GM12864 (cell line): ENCODE measurements around the gene LIX1L.
A peak's percentile ranks its signal among the peaks of the same experiment; 100 is the strongest.

Source experiments
- DNase-seq: peaks from one replicate; pipeline ENCODE4 v3.0.0-alpha.2; 2011; ENCODE audit warnings: low read depth
- H3K4me3 ChIP-seq: 2 replicates; pipeline ENCODE4 v1.5.1; 2011; ENCODE audit warnings: mild to moderate bottlenecking, low read depth, low read length, control low read depth
- TF ChIP-seq, protein P1 (sequence below): IDR thresholded peaks from 2 replicates; pipeline ENCODE4 v1.5.1; 2011; ENCODE audit warnings: low read depth, mild to moderate bottlenecking, moderate library complexity, low read length, control low read depth, inconsistent platforms; ENCODE audit errors: missing control alignments

Gene LIX1L

GRCh38 chr1:145885738-145886287 lies 72.0 kb downstream of the LIX1L start, which contains the start of gene ANKRD35:
TSS of gene ANKRD35 (minus strand) at chr1:145885866. CDS start at chr1:145885758, 108 bp downstream.
- peak; percentile 25 for DNase-seq
- peak within 1 kb of the TSS; percentile 68 for H3K4me3 ChIP-seq
- TF ChIP-seq, protein P1, sequence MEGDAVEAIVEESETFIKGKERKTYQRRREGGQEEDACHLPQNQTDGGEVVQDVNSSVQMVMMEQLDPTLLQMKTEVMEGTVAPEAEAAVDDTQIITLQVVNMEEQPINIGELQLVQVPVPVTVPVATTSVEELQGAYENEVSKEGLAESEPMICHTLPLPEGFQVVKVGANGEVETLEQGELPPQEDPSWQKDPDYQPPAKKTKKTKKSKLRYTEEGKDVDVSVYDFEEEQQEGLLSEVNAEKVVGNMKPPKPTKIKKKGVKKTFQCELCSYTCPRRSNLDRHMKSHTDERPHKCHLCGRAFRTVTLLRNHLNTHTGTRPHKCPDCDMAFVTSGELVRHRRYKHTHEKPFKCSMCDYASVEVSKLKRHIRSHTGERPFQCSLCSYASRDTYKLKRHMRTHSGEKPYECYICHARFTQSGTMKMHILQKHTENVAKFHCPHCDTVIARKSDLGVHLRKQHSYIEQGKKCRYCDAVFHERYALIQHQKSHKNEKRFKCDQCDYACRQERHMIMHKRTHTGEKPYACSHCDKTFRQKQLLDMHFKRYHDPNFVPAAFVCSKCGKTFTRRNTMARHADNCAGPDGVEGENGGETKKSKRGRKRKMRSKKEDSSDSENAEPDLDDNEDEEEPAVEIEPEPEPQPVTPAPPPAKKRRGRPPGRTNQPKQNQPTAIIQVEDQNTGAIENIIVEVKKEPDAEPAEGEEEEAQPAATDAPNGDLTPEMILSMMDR = no peak

GRCh38 chr1:145884675-145885074 lies 73.1 kb downstream of the LIX1L start:
- TF ChIP-seq, protein P1 = no peak
- no peak overlapping the region for H3K4me3 ChIP-seq
- no peak for DNase-seq
